ENCODE data around the gene GNAI2.

- TF ChIP-seq POLR2AphosphoS5 (IDR thresholded peaks at IDR 0.05; ENCODE audit: low read depth, low read length) (no peak), REST (IDR thresholded peaks at IDR 0.05; ENCODE audit: insufficient read depth in 1 of 2, low read depth in 2 of 2, low read length in 2 of 2) (no peak)
Observed at GRCh38 chr3:50217681-50218080, 18.3 kb upstream of the GNAI2 start.

Measured in PFSK-1 (cell line).